ENCODE results near the gene APOB.

- TF ChIP-seq CTCF (IDR thresholded peaks at IDR 0.05), result no peak
- no peak for TF ChIP-seq POLR2A (IDR thresholded peaks at IDR 0.05)
Observed at GRCh38 chr2:21047141-21048009, 3.5 kb upstream of the APOB start.

Measured in prostate gland (tissue), 2 donors.